Omental fat pad (tissue), 4 donors: ENCODE measurements around the gene CBX8. TPM values are rescaled to one million over a fixed set of nuclear protein-coding genes. Genes with fewer than 3 reads are reported as not detected.
A peak's percentile ranks its signal among the peaks of the same experiment; 100 is the strongest.

Experiments
- ATAC-seq: fragments of 150-250 bp; one replicate; pipeline ENCODE4 v1.9.1; 2016; ENCODE audit warnings: mild to moderate bottlenecking, moderate library complexity; ENCODE audit not compliant: low FRiP score
- DNase-seq: peaks from one replicate; pipeline ENCODE4 v3.0.0-alpha.2; 2019; ENCODE audit warnings: low spot score
- CTCF ChIP-seq, 3 donors: fragments of 450-650 bp; IDR thresholded peaks; one replicate each; pipeline ENCODE4 v1.5.1; 2016 to 2017; ENCODE audit warnings: antibody characterized with exemption in 3 of 3, mild to moderate bottlenecking in 3 of 3, moderate library complexity in 2 of 3
- total RNA-seq, 4 donors: library from RNA; depleted of rRNA; stranded (reverse); fragments of >200 nt; gene quantifications; one replicate each; pipeline ENCODE4 v1.1.0, GENCODE V29; 2016

Gene CBX8
- total RNA-seq, 4 donors from 2014 or later, result 0.88 to 2.2 (median 1.2) TPM

GRCh38 chr17:79749156-79749815, 47.6 kb downstream of the CBX8 start:
- DNase-seq (no peak), ATAC-seq (peak; percentile 20)
- no peak for TF ChIP-seq CTCF (IDR thresholded peaks at IDR 0.05)

- TF ChIP-seq CTCF (IDR thresholded peaks at IDR 0.05), result no peak
- DNase-seq, result no peak
- no peak for ATAC-seq
These were observed 48.4 kb downstream of the CBX8 start for GRCh38 chr17:79748295-79749099.

- no peak for TF ChIP-seq CTCF (IDR thresholded peaks at IDR 0.05)
- ATAC-seq, result no peak
These were observed 49.2 kb downstream of the CBX8 start for GRCh38 chr17:79747508-79748294.

GRCh38 chr17:79746889-79747507, 49.9 kb downstream of the CBX8 start:
- no peak for DNase-seq
- no peak for TF ChIP-seq CTCF (IDR thresholded peaks at IDR 0.05)
- ATAC-seq, result no peak

More at GRCh38 chr17:79747508-79748294, 49.2 kb downstream of the CBX8 start:
- no peak for DNase-seq

- TF ChIP-seq CTCF (IDR thresholded peaks at IDR 0.05), result no peak
- DNase-seq (no peak), ATAC-seq (no peak)
These were observed 51.2 kb downstream of the CBX8 start for GRCh38 chr17:79745641-79746105.

GRCh38 chr17:79743614-79744013, 53.3 kb downstream of the CBX8 start:
- ATAC-seq (no peak), DNase-seq (no peak)
- TF ChIP-seq CTCF (IDR thresholded peaks at IDR 0.05), result no peak
